OCI-LY1 (cell line): ENCODE results near the gene ETFB.

Source experiments
- H2AFZ ChIP-seq: fragments of 200-600 bp; sonication (generic), shearing (Covaris generic); 2 replicates; pipeline ENCODE4 v1.6.0; 2014; ENCODE audit warnings: antibody characterized with exemption, mild to moderate bottlenecking, low read length
- H3F3A ChIP-seq: fragments of 200-600 bp; sonication (generic), shearing (Covaris generic); 2 replicates; pipeline ENCODE4 v1.6.0; 2014; ENCODE audit warnings: mild to moderate bottlenecking, antibody characterized with exemption, low read length, moderate library complexity; ENCODE audit not compliant: insufficient read depth
- H3K27ac ChIP-seq: fragments of 200-600 bp; sonication (generic); 2 replicates; pipeline ENCODE4 v1.5.1; 2014; ENCODE audit warnings: low read length, mixed run types, mild to moderate bottlenecking, low read depth; ENCODE audit not compliant: poor library complexity, severe bottlenecking
- H3K27me3 ChIP-seq: fragments of 200-600 bp; sonication (generic); 2 replicates; pipeline ENCODE4 v1.6.0; 2014; ENCODE audit warnings: antibody characterized with exemption, mild to moderate bottlenecking, low read length, moderate library complexity; ENCODE audit not compliant: insufficient read depth
- H3K36me3 ChIP-seq: fragments of 200-600 bp; sonication (generic); 2 replicates; pipeline ENCODE4 v1.6.1; 2014; ENCODE audit warnings: mild to moderate bottlenecking, antibody characterized with exemption, low read length, moderate library complexity, mixed read lengths; ENCODE audit not compliant: insufficient read depth
- H3K4me1 ChIP-seq: fragments of 200-600 bp; sonication (generic); 2 replicates; pipeline ENCODE4 v1.5.1; 2014; ENCODE audit warnings: mild to moderate bottlenecking, low read length, moderate library complexity; ENCODE audit not compliant: insufficient read depth, severe bottlenecking
- H3K4me2 ChIP-seq: fragments of 200-600 bp; sonication (generic), shearing (Covaris generic); 2 replicates; pipeline ENCODE4 v1.6.1; 2014; ENCODE audit warnings: low read length
- H3K4me3 ChIP-seq: fragments of 200-600 bp; sonication (generic); 2 replicates; pipeline ENCODE4 v1.5.1; 2014; ENCODE audit warnings: low read length, low read depth, mild to moderate bottlenecking, mixed read lengths; ENCODE audit not compliant: poor library complexity, severe bottlenecking
- H3K79me2 ChIP-seq: fragments of 200-600 bp; shearing (Covaris generic); 2 replicates; pipeline ENCODE4 v1.6.1; 2016; ENCODE audit warnings: mixed run types, low read length, mixed read lengths; ENCODE audit not compliant: insufficient read depth
- H3K9ac ChIP-seq: fragments of 200-600 bp; sonication (generic), shearing (Covaris generic); 2 replicates; pipeline ENCODE4 v1.6.1; 2014; ENCODE audit warnings: mild to moderate bottlenecking, low read length, mixed read lengths
- H3K9me2 ChIP-seq: fragments of 200-600 bp; sonication (generic), shearing (Covaris generic); 2 replicates; pipeline ENCODE4 v1.6.1; 2014; ENCODE audit warnings: low read depth, mild to moderate bottlenecking, low read length, mixed read lengths
- H3K9me3 ChIP-seq: fragments of 200-600 bp; shearing (Covaris generic); 2 replicates; pipeline ENCODE4 v1.6.1; 2014; ENCODE audit warnings: low read length, mixed read lengths
- H4K20me1 ChIP-seq: fragments of 200-600 bp; sonication (generic), shearing (Covaris generic); 2 replicates; pipeline ENCODE4 v1.6.0; 2016; ENCODE audit warnings: mild to moderate bottlenecking, low read length; ENCODE audit not compliant: insufficient read depth
- EZH2 ChIP-seq: fragments of 200-600 bp; sonication (generic), shearing (Covaris generic); IDR thresholded peaks from 2 replicates; pipeline ENCODE4 v1.8.0; 2017; ENCODE audit warnings: borderline replicate concordance, mixed run types, mild to moderate bottlenecking, antibody characterized with exemption, low read length, moderate library complexity, mixed read lengths
- TF ChIP-seq, protein P1 (sequence below): fragments of 200-600 bp; sonication (generic), shearing (Covaris generic); IDR thresholded peaks from 2 replicates; pipeline ENCODE4 v1.5.1; 2017; ENCODE audit warnings: mild to moderate bottlenecking, antibody characterized with exemption, low read length, moderate library complexity, mixed read lengths

ETFB gene

DNA sequence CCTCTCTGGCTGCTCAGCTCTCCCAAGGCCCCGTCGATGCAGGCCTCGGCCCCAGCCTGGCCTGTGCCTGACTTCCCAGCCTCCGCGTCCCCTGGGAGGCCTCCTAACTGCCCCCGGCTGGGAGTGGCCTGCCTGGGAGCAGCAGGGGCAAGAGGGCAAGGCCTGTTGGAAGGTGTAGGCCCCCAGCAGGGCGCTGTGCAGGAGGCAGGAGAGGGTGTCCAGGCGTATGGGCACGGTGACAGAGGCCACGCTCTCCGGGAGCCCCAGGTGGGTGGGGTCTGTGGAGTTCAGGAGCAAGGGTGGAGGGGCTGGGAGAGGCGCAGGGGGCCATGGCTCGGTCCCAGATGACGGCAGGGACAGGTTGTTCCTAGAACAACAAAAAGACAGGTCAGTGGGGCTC is 23.0 kb upstream of the ETFB start:
- H3K4me2 ChIP-seq = no peak overlapping the region
- no peaks in the 10 kb centered on the region for H3K36me3 ChIP-seq
- no peak overlapping the region for H3K27ac ChIP-seq
- TF ChIP-seq, protein P1, sequence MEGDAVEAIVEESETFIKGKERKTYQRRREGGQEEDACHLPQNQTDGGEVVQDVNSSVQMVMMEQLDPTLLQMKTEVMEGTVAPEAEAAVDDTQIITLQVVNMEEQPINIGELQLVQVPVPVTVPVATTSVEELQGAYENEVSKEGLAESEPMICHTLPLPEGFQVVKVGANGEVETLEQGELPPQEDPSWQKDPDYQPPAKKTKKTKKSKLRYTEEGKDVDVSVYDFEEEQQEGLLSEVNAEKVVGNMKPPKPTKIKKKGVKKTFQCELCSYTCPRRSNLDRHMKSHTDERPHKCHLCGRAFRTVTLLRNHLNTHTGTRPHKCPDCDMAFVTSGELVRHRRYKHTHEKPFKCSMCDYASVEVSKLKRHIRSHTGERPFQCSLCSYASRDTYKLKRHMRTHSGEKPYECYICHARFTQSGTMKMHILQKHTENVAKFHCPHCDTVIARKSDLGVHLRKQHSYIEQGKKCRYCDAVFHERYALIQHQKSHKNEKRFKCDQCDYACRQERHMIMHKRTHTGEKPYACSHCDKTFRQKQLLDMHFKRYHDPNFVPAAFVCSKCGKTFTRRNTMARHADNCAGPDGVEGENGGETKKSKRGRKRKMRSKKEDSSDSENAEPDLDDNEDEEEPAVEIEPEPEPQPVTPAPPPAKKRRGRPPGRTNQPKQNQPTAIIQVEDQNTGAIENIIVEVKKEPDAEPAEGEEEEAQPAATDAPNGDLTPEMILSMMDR = no peak
- TF ChIP-seq EZH2 = no peak
- H3K4me3 ChIP-seq = no peak overlapping the region
- H3K27me3 ChIP-seq = no peaks in the 10 kb centered on the region
- H3K4me1 ChIP-seq = peaks cover 26% of the 10 kb centered on the region
- H3K9me3 ChIP-seq = no peaks in the 10 kb centered on the region
- H3F3A ChIP-seq = no peaks in the 10 kb centered on the region
- no peaks in the 10 kb centered on the region for H3K79me2 ChIP-seq
- no peaks in the 10 kb centered on the region for H4K20me1 ChIP-seq
- H2AFZ ChIP-seq = no peak overlapping the region
- no peak overlapping the region for H3K9ac ChIP-seq
- no peaks in the 10 kb centered on the region for H3K9me2 ChIP-seq

DNA sequence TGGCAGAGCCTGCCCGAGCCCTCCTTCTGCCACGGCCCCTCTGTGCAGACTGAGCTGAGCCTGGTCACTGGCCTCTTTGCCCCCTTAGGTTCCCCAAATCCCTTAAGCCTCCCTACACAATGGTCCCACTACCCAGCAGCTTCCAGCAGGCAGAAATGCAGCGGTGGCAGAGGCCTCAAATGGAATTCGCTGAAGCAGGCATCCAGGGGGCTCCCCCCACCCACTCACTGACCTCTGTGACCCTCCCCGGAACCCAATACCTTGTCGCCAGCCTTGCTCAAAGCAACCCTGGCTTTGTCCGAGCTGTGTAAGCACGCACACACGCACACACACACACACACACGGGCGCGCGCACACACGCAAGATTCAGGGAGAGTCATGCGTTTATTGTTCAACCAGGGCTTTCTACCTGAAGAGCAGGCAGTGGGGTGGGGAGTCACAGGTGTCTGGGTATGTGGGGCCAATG is 21.8 kb upstream of the ETFB start, which contains the start of gene LIM2:
TSS of gene LIM2 (minus strand) at position 51 of the 466 bp plus-strand sequence. CDS start 531 bp downstream, outside the sequence.
- Histone ChIP-seq H4K20me1 (no peaks in the 10 kb centered on the region), H3F3A (no peaks in the 10 kb centered on the region), H2AFZ (no peak within 1 kb of the TSS), H3K4me2 (no peak within 1 kb of the TSS), H3K9me3 (no peaks in the 10 kb centered on the region), H3K9me2 (no peaks in the 10 kb centered on the region), H3K79me2 (no peaks in the 10 kb centered on the region), H3K27ac (no peak within 1 kb of the TSS), H3K4me1 (peaks cover 20% of the 10 kb centered on the region), H3K27me3 (peaks cover 6% of the 10 kb centered on the region; the same call in 1 of the 2 replicates), H3K36me3 (no peaks in the 10 kb centered on the region), H3K4me3 (no peak within 1 kb of the TSS), H3K9ac (no peak within 1 kb of the TSS)
- TF ChIP-seq, protein P1 = no peak
- no peak for TF ChIP-seq EZH2

DNA sequence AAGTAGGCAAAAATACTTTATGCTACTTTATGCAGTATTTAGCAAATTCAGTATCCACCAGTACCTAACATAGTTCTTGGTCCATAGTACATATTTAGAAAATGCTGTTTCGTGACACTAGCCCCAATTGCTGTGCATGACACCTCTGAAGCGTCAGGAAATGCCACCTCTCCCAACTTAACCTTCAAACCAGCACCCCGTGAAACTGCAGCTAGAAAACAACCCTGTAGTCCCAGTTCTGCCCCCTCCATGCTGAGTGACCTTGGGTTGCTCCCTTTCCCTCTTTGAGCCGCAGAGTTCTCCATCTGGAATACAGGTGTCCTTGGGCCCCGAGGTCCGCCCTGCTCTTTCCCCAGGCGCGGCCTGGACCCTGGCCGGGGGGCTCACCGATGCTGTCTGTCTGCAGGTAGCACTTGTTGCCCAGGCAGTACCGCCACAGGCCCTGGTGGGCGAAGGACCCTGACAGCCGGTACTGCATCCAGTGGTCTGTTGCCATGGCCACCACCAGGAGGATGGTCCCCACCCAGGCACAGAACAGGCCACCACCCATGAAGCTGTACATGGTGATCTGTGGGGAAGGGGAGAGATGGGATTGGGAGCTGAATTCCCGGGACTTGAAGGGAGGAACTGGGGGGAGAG is 20.8 kb upstream of the ETFB start:
- Histone ChIP-seq H3K9me3 (no peaks in the 10 kb centered on the region), H3K4me2 (no peak overlapping the region), H3K4me3 (no peak overlapping the region), H2AFZ (no peak overlapping the region), H3K27me3 (peaks cover 6% of the 10 kb centered on the region; the same call in 1 of the 2 replicates), H4K20me1 (no peaks in the 10 kb centered on the region), H3K27ac (no peak overlapping the region), H3F3A (no peaks in the 10 kb centered on the region), H3K79me2 (no peaks in the 10 kb centered on the region), H3K9me2 (no peaks in the 10 kb centered on the region), H3K9ac (no peak overlapping the region), H3K36me3 (no peaks in the 10 kb centered on the region), H3K4me1 (peaks cover 20% of the 10 kb centered on the region)
- TF ChIP-seq, protein P1 = no peak
- no peak for TF ChIP-seq EZH2
